Measurements from ENCODE around the gene FOSL2. TPM values are rescaled to one million over a fixed set of nuclear protein-coding genes. Genes with fewer than 3 reads are reported as not detected.

Gene FOSL2
- total and polyA plus RNA-seq, 2 experiments from 2014 or later = 0.60 to 4.3 TPM

DNA sequence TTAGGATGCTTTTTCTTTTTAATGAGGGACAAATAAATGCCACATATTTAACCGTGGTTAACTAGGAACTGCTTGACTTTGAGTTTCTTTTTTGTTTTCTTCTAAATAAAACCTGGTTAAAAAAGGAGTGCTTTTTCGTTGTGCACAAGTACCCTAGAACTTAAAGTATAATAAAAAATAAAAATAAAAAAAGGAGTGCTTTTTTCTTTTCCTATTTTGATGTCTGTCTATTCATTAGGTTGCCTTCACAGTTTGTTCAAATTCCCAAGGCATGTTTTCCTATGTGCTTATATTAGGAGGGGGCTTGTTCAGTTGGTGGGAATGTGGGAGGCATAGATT is 4.4 kb downstream of the FOSL2 start:
- H3K27ac ChIP-seq (ENCODE audit: low read depth) = no peak overlapping the region
- H3K27me3 Mint-ChIP-seq (ENCODE audit: insufficient read depth, low read depth, poor library complexity) = peaks cover 3% of the 10 kb centered on the region
- ATAC-seq (no peak), DNase-seq (ENCODE audit: low spot score) (no peak)
- peaks cover 34% of the 10 kb centered on the region for H3K27me3 ChIP-seq (ENCODE audit: insufficient read depth)
- no peaks in the 10 kb centered on the region for H3K9me3 Mint-ChIP-seq
- H3K36me3 ChIP-seq (ENCODE audit: insufficient read depth) = no peaks in the 10 kb centered on the region
- no peak overlapping the region for H3K27ac Mint-ChIP-seq
- peaks cover 7% of the 10 kb centered on the region; the same call in 1 of the 3 replicates for H3K4me1 Mint-ChIP-seq
- H3F3A ChIP-seq (replicated peaks; ENCODE audit: low read depth) = 0 out of 2 replicates have a peak, but pooled peaks cover 5% of the 10 kb centered on the region
- no peaks in the 10 kb centered on the region for H3K36me3 Mint-ChIP-seq (ENCODE audit: low read depth)
- peaks cover 3% of the 10 kb centered on the region; the same call in 1 of the 2 replicates for H3K4me1 ChIP-seq (ENCODE audit: insufficient read depth)
- H4K20me1 ChIP-seq (replicated peaks; ENCODE audit: insufficient read depth) = peaks cover 4% of the 10 kb centered on the region; the same call in 1 of the 2 replicates
- H3K4me3 Mint-ChIP-seq = no peak overlapping the region
- no peak overlapping the region for H3K4me3 ChIP-seq
- no peak for TF ChIP-seq ZNF331 (CRISPR knock-in tag; IDR thresholded peaks at IDR 0.05; ENCODE audit: low read depth)
- TF ChIP-seq, protein P1, sequence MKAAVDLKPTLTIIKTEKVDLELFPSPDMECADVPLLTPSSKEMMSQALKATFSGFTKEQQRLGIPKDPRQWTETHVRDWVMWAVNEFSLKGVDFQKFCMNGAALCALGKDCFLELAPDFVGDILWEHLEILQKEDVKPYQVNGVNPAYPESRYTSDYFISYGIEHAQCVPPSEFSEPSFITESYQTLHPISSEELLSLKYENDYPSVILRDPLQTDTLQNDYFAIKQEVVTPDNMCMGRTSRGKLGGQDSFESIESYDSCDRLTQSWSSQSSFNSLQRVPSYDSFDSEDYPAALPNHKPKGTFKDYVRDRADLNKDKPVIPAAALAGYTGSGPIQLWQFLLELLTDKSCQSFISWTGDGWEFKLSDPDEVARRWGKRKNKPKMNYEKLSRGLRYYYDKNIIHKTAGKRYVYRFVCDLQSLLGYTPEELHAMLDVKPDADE (IDR thresholded peaks at IDR 0.05) = no peak
- no peak for TF ChIP-seq EZH2 (IDR thresholded peaks at IDR 0.05; ENCODE audit: low read depth, unreplicated experiment)
- TF ChIP-seq JUNB (IDR thresholded peaks at IDR 0.05; ENCODE audit: unreplicated experiment) = no peak
- TF ChIP-seq, protein P2, sequence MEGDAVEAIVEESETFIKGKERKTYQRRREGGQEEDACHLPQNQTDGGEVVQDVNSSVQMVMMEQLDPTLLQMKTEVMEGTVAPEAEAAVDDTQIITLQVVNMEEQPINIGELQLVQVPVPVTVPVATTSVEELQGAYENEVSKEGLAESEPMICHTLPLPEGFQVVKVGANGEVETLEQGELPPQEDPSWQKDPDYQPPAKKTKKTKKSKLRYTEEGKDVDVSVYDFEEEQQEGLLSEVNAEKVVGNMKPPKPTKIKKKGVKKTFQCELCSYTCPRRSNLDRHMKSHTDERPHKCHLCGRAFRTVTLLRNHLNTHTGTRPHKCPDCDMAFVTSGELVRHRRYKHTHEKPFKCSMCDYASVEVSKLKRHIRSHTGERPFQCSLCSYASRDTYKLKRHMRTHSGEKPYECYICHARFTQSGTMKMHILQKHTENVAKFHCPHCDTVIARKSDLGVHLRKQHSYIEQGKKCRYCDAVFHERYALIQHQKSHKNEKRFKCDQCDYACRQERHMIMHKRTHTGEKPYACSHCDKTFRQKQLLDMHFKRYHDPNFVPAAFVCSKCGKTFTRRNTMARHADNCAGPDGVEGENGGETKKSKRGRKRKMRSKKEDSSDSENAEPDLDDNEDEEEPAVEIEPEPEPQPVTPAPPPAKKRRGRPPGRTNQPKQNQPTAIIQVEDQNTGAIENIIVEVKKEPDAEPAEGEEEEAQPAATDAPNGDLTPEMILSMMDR (conservative IDR thresholded peaks at IDR 0.05; ENCODE audit: low read depth in 2 of 2) = no peak
- TF ChIP-seq NANOG (IDR thresholded peaks at IDR 0.05; ENCODE audit: borderline replicate concordance) = no peak
- no peak for TF ChIP-seq CREB1 (CRISPR knock-in tag; IDR thresholded peaks at IDR 0.05; ENCODE audit: low read depth)
- no peak for TF ChIP-seq EZH2phosphoT487 (IDR thresholded peaks at IDR 0.05; ENCODE audit: unreplicated experiment)
- TF ChIP-seq, protein P3, sequence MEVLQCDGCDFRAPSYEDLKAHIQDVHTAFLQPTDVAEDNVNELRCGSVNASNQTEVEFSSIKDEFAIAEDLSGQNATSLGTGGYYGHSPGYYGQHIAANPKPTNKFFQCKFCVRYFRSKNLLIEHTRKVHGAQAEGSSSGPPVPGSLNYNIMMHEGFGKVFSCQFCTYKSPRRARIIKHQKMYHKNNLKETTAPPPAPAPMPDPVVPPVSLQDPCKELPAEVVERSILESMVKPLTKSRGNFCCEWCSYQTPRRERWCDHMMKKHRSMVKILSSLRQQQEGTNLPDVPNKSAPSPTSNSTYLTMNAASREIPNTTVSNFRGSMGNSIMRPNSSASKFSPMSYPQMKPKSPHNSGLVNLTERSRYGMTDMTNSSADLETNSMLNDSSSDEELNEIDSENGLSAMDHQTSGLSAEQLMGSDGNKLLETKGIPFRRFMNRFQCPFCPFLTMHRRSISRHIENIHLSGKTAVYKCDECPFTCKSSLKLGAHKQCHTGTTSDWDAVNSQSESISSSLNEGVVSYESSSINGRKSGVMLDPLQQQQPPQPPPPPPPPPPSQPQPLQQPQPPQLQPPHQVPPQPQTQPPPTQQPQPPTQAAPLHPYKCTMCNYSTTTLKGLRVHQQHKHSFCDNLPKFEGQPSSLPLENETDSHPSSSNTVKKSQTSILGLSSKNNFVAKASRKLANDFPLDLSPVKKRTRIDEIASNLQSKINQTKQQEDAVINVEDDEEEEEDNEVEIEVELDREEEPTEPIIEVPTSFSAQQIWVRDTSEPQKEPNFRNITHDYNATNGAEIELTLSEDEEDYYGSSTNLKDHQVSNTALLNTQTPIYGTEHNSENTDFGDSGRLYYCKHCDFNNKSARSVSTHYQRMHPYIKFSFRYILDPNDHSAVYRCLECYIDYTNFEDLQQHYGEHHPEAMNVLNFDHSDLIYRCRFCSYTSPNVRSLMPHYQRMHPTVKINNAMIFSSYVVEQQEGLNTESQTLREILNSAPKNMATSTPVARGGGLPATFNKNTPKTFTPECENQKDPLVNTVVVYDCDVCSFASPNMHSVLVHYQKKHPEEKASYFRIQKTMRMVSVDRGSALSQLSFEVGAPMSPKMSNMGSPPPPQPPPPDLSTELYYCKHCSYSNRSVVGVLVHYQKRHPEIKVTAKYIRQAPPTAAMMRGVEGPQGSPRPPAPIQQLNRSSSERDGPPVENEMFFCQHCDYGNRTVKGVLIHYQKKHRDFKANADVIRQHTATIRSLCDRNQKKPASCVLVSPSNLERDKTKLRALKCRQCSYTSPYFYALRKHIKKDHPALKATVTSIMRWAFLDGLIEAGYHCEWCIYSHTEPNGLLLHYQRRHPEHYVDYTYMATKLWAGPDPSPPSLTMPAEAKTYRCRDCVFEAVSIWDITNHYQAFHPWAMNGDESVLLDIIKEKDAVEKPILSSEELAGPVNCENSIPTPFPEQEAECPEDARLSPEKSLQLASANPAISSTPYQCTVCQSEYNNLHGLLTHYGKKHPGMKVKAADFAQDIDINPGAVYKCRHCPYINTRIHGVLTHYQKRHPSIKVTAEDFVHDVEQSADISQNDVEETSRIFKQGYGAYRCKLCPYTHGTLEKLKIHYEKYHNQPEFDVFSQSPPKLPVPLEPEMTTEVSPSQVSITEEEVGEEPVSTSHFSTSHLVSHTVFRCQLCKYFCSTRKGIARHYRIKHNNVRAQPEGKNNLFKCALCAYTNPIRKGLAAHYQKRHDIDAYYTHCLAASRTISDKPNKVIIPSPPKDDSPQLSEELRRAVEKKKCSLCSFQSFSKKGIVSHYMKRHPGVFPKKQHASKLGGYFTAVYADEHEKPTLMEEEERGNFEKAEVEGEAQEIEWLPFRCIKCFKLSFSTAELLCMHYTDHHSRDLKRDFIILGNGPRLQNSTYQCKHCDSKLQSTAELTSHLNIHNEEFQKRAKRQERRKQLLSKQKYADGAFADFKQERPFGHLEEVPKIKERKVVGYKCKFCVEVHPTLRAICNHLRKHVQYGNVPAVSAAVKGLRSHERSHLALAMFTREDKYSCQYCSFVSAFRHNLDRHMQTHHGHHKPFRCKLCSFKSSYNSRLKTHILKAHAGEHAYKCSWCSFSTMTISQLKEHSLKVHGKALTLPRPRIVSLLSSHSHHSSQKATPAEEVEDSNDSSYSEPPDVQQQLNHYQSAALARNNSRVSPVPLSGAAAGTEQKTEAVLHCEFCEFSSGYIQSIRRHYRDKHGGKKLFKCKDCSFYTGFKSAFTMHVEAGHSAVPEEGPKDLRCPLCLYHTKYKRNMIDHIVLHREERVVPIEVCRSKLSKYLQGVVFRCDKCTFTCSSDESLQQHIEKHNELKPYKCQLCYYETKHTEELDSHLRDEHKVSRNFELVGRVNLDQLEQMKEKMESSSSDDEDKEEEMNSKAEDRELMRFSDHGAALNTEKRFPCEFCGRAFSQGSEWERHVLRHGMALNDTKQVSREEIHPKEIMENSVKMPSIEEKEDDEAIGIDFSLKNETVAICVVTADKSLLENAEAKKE (CRISPR knock-in tag; IDR thresholded peaks at IDR 0.05) = no peak
- TF ChIP-seq, protein P4, sequence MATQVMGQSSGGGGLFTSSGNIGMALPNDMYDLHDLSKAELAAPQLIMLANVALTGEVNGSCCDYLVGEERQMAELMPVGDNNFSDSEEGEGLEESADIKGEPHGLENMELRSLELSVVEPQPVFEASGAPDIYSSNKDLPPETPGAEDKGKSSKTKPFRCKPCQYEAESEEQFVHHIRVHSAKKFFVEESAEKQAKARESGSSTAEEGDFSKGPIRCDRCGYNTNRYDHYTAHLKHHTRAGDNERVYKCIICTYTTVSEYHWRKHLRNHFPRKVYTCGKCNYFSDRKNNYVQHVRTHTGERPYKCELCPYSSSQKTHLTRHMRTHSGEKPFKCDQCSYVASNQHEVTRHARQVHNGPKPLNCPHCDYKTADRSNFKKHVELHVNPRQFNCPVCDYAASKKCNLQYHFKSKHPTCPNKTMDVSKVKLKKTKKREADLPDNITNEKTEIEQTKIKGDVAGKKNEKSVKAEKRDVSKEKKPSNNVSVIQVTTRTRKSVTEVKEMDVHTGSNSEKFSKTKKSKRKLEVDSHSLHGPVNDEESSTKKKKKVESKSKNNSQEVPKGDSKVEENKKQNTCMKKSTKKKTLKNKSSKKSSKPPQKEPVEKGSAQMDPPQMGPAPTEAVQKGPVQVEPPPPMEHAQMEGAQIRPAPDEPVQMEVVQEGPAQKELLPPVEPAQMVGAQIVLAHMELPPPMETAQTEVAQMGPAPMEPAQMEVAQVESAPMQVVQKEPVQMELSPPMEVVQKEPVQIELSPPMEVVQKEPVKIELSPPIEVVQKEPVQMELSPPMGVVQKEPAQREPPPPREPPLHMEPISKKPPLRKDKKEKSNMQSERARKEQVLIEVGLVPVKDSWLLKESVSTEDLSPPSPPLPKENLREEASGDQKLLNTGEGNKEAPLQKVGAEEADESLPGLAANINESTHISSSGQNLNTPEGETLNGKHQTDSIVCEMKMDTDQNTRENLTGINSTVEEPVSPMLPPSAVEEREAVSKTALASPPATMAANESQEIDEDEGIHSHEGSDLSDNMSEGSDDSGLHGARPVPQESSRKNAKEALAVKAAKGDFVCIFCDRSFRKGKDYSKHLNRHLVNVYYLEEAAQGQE (IDR thresholded peaks at IDR 0.05; ENCODE audit: unreplicated experiment) = no peak
- no peak for TF ChIP-seq ZNF114 (CRISPR knock-in tag; IDR thresholded peaks at IDR 0.05)
- no peak for TF ChIP-seq POLR2AphosphoS5 (IDR thresholded peaks at IDR 0.05; ENCODE audit: low read depth)
- no peak for TF ChIP-seq STAT1 (IDR thresholded peaks at IDR 0.05; ENCODE audit: unreplicated experiment)
- H3K4me2 ChIP-seq = no peak overlapping the region
- H3K9me2 ChIP-seq (ENCODE audit: insufficient read depth) = no peaks in the 10 kb centered on the region
- no peak overlapping the region for H2AFZ ChIP-seq
- no peaks in the 10 kb centered on the region for H3K79me2 ChIP-seq (replicated peaks; ENCODE audit: insufficient read depth)
